HFFc6 (cell line): Measurements from ENCODE around the gene SPTSSA. TPM values are rescaled to one million over a fixed set of nuclear protein-coding genes. Genes with fewer than 3 reads are reported as not detected.

Source experiments
- DNase-seq: peaks from one replicate; pipeline ENCODE4 v3.0.0-alpha.2; 2018
- H3K27ac Mint-ChIP-seq: 2 replicates; pipeline ENCODE4 v1.8.0; 2020; ENCODE audit warnings: mild to moderate bottlenecking, mixed read lengths
- H3K27me3 Mint-ChIP-seq: 2 replicates; pipeline ENCODE4 v1.8.0; 2021; ENCODE audit warnings: mild to moderate bottlenecking, moderate library complexity, mixed read lengths; ENCODE audit not compliant: insufficient read depth
- H3K36me3 Mint-ChIP-seq: 2 replicates; pipeline ENCODE4 v1.8.0; 2021; ENCODE audit warnings: low read depth, mixed read lengths
- H3K4me1 Mint-ChIP-seq: 2 replicates; pipeline ENCODE4 v1.8.0; 2020; ENCODE audit warnings: low read depth, mixed read lengths
- H3K4me3 Mint-ChIP-seq: 2 replicates; pipeline ENCODE4 v1.8.0; 2020; ENCODE audit warnings: mild to moderate bottlenecking, moderate library complexity, mixed read lengths
- H3K9me3 Mint-ChIP-seq: 2 replicates; pipeline ENCODE4 v1.8.0; 2020; ENCODE audit warnings: mild to moderate bottlenecking, mixed read lengths
- total RNA-seq, 6 experiments: library from RNA; stranded (reverse); fragmentation: NEBNext Ultra II Directional; extraction: Animal tissue kit (Norgen Biotek cat#: 25700); gene quantifications; 2 replicates in 1 of 6; 3 replicates in 5 of 6; pipeline ENCODE4 v1.2.3, GENCODE V29; 2021
- TF ChIP-seq, protein P1 (sequence below): fragments of 200-600 bp; sonication (generic); IDR thresholded peaks from 2 replicates; pipeline ENCODE4 v1.5.0; 2021; ENCODE audit warnings: antibody characterized with exemption, mild to moderate bottlenecking

Gene SPTSSA
- total RNA-seq, 6 experiments from 2014 or later: 13.4 to 16.5 (median 15.4) TPM

DNA sequence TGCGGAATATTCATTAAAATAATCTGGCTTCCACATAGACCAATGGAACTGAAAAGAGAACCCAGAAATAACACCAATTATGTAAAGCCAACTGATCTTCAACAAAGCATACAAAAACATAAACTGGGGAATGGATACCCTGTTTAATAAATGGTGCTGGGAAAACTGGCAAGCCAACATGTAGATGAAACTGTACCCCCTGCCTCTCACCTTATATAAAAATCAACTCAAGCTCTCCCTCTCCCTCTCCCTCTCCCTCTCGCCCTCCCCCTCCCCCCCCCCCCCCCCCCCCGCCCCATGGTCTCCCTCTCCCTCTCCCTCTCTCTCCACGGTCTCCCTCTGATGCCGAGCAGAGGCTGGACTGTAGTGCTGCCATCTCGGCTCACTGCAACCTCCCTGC lies 13.1 kb upstream of the SPTSSA start:
- Mint-ChIP-seq H3K4me1 (no peaks in the 10 kb centered on the region), H3K36me3 (no peaks in the 10 kb centered on the region), H3K9me3 (no peaks in the 10 kb centered on the region), H3K27ac (no peak overlapping the region), H3K27me3 (peaks cover 7% of the 10 kb centered on the region), H3K4me3 (no peak overlapping the region)
- DNase-seq: no peak
- TF ChIP-seq, protein P1, sequence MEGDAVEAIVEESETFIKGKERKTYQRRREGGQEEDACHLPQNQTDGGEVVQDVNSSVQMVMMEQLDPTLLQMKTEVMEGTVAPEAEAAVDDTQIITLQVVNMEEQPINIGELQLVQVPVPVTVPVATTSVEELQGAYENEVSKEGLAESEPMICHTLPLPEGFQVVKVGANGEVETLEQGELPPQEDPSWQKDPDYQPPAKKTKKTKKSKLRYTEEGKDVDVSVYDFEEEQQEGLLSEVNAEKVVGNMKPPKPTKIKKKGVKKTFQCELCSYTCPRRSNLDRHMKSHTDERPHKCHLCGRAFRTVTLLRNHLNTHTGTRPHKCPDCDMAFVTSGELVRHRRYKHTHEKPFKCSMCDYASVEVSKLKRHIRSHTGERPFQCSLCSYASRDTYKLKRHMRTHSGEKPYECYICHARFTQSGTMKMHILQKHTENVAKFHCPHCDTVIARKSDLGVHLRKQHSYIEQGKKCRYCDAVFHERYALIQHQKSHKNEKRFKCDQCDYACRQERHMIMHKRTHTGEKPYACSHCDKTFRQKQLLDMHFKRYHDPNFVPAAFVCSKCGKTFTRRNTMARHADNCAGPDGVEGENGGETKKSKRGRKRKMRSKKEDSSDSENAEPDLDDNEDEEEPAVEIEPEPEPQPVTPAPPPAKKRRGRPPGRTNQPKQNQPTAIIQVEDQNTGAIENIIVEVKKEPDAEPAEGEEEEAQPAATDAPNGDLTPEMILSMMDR: no peak

GRCh38 chr14:34474187-34474679 lies 12.2 kb upstream of the SPTSSA start:
- H3K27ac Mint-ChIP-seq: no peak overlapping the region
- no peaks in the 10 kb centered on the region for H3K9me3 Mint-ChIP-seq
- peaks cover 7% of the 10 kb centered on the region for H3K27me3 Mint-ChIP-seq
- peaks cover 1% of the 10 kb centered on the region; the same call in 1 of the 2 replicates for H3K4me1 Mint-ChIP-seq
- no peak for DNase-seq
- TF ChIP-seq, protein P1: no peak
- no peaks in the 10 kb centered on the region for H3K36me3 Mint-ChIP-seq
- no peak overlapping the region for H3K4me3 Mint-ChIP-seq

- Mint-ChIP-seq H3K27ac (no peak overlapping the region), H3K36me3 (no peaks in the 10 kb centered on the region), H3K4me1 (peaks cover 13% of the 10 kb centered on the region), H3K27me3 (peaks cover 8% of the 10 kb centered on the region), H3K4me3 (no peak overlapping the region), H3K9me3 (no peaks in the 10 kb centered on the region)
- TF ChIP-seq, protein P1: no peak
- DNase-seq: no peak
These were observed 10.8 kb upstream of the SPTSSA start for GRCh38 chr14:34472706-34473279.

GRCh38 chr14:34470319-34470718 lies 8.3 kb upstream of the SPTSSA start:
- Mint-ChIP-seq H3K4me1 (peaks cover 16% of the 10 kb centered on the region), H3K36me3 (no peaks in the 10 kb centered on the region), H3K4me3 (no peak overlapping the region), H3K27ac (no peak overlapping the region), H3K9me3 (no peaks in the 10 kb centered on the region), H3K27me3 (peaks cover 8% of the 10 kb centered on the region)
- DNase-seq: no peak
- TF ChIP-seq, protein P1: no peak

GRCh38 chr14:34466691-34467090 lies 4.7 kb upstream of the SPTSSA start:
- Mint-ChIP-seq H3K27me3 (peaks cover 5% of the 10 kb centered on the region), H3K4me3 (no peak overlapping the region), H3K36me3 (no peaks in the 10 kb centered on the region), H3K27ac (no peak overlapping the region), H3K9me3 (no peaks in the 10 kb centered on the region), H3K4me1 (peaks cover 16% of the 10 kb centered on the region)
- no peak for DNase-seq
- TF ChIP-seq, protein P1: no peak
